Panc1 (cell line): ENCODE data around the gene GPA33. TPM values are rescaled to one million over a fixed set of nuclear protein-coding genes. Genes with fewer than 3 reads are reported as not detected.

Experiments used
- ATAC-seq: fragments of 200-7000 bp; cut with Tn5 transposase; 2 replicates; pipeline ENCODE4 v1.9.1; 2020; ENCODE audit warnings: mild to moderate bottlenecking, moderate library complexity
- BruUV-seq: library from RNA; stranded (reverse); fragments of 400-500 nt; replicated peaks from 2 replicates; lab custom pipeline; 2021; lab: Mats Ljungman, UMichigan
- CTCF ChIA-PET: fragments of 300-600 bp; sonication (Branson Sonifier 250); formaldehyde crosslinking; loops from one replicate; lab custom pipeline; 2022; ENCODE audit warnings: antibody characterized with exemption; lab: Charles Lee
- POLR2A ChIA-PET: fragments of 300-600 bp; sonication (Branson Sonifier 250); formaldehyde crosslinking; loops from one replicate; lab custom pipeline; 2022; ENCODE audit warnings: antibody characterized with exemption; lab: Charles Lee
- DNase-seq: peaks from one replicate; pipeline ENCODE4 v3.0.0-alpha.2; 2010; ENCODE audit warnings: low read depth, low spot score
- H3K27ac ChIP-seq: 2 replicates; pipeline ENCODE4 v1.5.1; 2011; ENCODE audit warnings: mild to moderate bottlenecking, low read length, inconsistent platforms
- H3K27me3 ChIP-seq: fragments of 200-500 bp; sonication (Bioruptor generic); 2 replicates; pipeline ENCODE4 v1.6.0; 2014; ENCODE audit warnings: low read length, inconsistent platforms; ENCODE audit not compliant: control insufficient read depth, insufficient read depth
- H3K36me3 ChIP-seq: fragments of 200-500 bp; sonication (Bioruptor generic); 2 replicates; pipeline ENCODE4 v1.5.1; 2014; ENCODE audit warnings: inconsistent platforms, mild to moderate bottlenecking, low read length, moderate library complexity; ENCODE audit not compliant: control insufficient read depth, insufficient read depth
- H3K4me1 ChIP-seq: 2 replicates; pipeline ENCODE4 v1.5.1; 2011; ENCODE audit warnings: inconsistent platforms, mild to moderate bottlenecking, low read length, moderate library complexity; ENCODE audit not compliant: control insufficient read depth, insufficient read depth
- H3K4me3 ChIP-seq, 2 experiments: 2 replicates each; pipeline ENCODE4 v1.5.1; 2011 to 2012; ENCODE audit warnings: low read depth in 2 of 2, low read length in 2 of 2, mild to moderate bottlenecking in 2 of 2, inconsistent platforms in 1 of 2, moderate library complexity in 1 of 2
- H3K9me3 ChIP-seq: fragments of 200-500 bp; sonication (Bioruptor generic); 2 replicates; pipeline ENCODE4 v1.5.1; 2014; ENCODE audit warnings: low read depth, mild to moderate bottlenecking, inconsistent platforms, low read length, moderate library complexity; ENCODE audit not compliant: control insufficient read depth, insufficient read depth
- POLR2AphosphoS5 ChIP-seq: IDR thresholded peaks from 2 replicates; pipeline ENCODE4 v1.6.1; 2012; ENCODE audit warnings: mild to moderate bottlenecking, low read depth, low read length, moderate library complexity
- SIN3A ChIP-seq: IDR thresholded peaks from 2 replicates; pipeline ENCODE4 v1.6.1; 2012; ENCODE audit warnings: low read depth, mild to moderate bottlenecking, low read length, moderate library complexity, borderline replicate concordance; ENCODE audit not compliant: insufficient read depth
- TCF7L2 ChIP-seq: IDR thresholded peaks from 2 replicates; pipeline ENCODE4 v1.6.1; 2011; ENCODE audit warnings: mild to moderate bottlenecking, low read depth, low read length, inconsistent platforms
- in situ Hi-C: cut with HindIII; loops from 2 replicates; pipeline ENCODE4 v1.10.0; 2016; ENCODE audit warnings: low sequenced_read_pairs, low pct_unique_long_range_greater_than_20kb
- intact Hi-C: fragments of 100-400 bp; cut with micrococcal nuclease; formaldehyde crosslinking; loops from one replicate; pipeline ENCODE4 v1.10.0; 2022; ENCODE audit not compliant: unreplicated experiment
- total RNA-seq: library from RNA; stranded (reverse); gene quantifications from one replicate; pipeline ENCODE4 v1.2.1, GENCODE V29; 2021; ENCODE audit not compliant: unreplicated experiment
- TF ChIP-seq, protein P1 (sequence below), 2 experiments: IDR thresholded peaks; 2 replicates each; pipeline ENCODE4 v1.6.1; 2011 to 2012; ENCODE audit warnings: low read depth in 2 of 2, control low read depth in 1 of 2, low read length in 1 of 2, mild to moderate bottlenecking in 1 of 2, moderate library complexity in 1 of 2; ENCODE audit not compliant: insufficient read depth in 1 of 2
- TF ChIP-seq, protein P2 (sequence below): fragments of 450-650 bp; IDR thresholded peaks from 2 replicates; pipeline ENCODE4 v1.5.1; 2017; ENCODE audit warnings: mild to moderate bottlenecking

Gene GPA33
- total RNA-seq, 1 experiment from 2014 or later = 0.18 TPM

DNA sequence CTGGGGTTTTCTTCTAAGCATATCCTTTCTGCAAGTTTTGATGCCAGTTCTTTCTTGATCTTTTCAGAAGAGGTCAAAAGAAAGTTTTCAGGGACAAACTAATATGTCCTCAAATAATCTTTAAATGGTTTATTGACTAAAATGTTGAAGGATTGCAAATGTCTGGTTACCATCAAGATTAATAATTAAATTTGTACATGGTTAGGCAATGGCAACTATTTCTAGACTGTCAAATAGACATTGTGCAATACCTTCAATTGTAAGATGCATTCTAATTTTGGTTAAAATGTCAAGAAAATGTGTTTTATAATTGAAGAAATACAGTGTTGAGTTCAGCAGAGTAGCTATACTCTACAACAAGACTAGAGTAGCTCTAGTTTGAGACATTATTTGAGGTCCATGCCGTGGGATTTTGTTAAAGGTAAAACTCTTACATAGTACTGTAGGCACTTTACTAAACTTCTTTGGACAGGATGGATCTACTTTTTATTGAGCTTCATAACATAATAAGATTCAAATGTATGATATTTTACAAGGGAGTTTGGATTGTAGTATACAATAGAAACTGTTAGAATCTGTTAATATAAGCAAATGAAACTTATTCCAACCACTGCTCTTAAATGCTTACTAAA is 78.5 kb downstream of the GPA33 start:
- Histone ChIP-seq H3K9me3 (no peaks in the 10 kb centered on the region), H3K4me1 (no peaks in the 10 kb centered on the region), H3K27me3 (peaks cover 20% of the 10 kb centered on the region), H3K36me3 (no peaks in the 10 kb centered on the region), H3K4me3 (no peak overlapping the region), H3K27ac (no peak overlapping the region)
- TF ChIP-seq POLR2AphosphoS5 (no peak), TCF7L2 (no peak), SIN3A (no peak)
- TF ChIP-seq, protein P1, sequence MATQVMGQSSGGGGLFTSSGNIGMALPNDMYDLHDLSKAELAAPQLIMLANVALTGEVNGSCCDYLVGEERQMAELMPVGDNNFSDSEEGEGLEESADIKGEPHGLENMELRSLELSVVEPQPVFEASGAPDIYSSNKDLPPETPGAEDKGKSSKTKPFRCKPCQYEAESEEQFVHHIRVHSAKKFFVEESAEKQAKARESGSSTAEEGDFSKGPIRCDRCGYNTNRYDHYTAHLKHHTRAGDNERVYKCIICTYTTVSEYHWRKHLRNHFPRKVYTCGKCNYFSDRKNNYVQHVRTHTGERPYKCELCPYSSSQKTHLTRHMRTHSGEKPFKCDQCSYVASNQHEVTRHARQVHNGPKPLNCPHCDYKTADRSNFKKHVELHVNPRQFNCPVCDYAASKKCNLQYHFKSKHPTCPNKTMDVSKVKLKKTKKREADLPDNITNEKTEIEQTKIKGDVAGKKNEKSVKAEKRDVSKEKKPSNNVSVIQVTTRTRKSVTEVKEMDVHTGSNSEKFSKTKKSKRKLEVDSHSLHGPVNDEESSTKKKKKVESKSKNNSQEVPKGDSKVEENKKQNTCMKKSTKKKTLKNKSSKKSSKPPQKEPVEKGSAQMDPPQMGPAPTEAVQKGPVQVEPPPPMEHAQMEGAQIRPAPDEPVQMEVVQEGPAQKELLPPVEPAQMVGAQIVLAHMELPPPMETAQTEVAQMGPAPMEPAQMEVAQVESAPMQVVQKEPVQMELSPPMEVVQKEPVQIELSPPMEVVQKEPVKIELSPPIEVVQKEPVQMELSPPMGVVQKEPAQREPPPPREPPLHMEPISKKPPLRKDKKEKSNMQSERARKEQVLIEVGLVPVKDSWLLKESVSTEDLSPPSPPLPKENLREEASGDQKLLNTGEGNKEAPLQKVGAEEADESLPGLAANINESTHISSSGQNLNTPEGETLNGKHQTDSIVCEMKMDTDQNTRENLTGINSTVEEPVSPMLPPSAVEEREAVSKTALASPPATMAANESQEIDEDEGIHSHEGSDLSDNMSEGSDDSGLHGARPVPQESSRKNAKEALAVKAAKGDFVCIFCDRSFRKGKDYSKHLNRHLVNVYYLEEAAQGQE (IDR thresholded peaks at IDR 0.05; ENCODE audit: insufficient read depth in 1 of 2, low read depth in 2 of 2, low read length in 1 of 2) = no peak
- TF ChIP-seq, protein P2, sequence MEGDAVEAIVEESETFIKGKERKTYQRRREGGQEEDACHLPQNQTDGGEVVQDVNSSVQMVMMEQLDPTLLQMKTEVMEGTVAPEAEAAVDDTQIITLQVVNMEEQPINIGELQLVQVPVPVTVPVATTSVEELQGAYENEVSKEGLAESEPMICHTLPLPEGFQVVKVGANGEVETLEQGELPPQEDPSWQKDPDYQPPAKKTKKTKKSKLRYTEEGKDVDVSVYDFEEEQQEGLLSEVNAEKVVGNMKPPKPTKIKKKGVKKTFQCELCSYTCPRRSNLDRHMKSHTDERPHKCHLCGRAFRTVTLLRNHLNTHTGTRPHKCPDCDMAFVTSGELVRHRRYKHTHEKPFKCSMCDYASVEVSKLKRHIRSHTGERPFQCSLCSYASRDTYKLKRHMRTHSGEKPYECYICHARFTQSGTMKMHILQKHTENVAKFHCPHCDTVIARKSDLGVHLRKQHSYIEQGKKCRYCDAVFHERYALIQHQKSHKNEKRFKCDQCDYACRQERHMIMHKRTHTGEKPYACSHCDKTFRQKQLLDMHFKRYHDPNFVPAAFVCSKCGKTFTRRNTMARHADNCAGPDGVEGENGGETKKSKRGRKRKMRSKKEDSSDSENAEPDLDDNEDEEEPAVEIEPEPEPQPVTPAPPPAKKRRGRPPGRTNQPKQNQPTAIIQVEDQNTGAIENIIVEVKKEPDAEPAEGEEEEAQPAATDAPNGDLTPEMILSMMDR = no peak
- BruUV-seq = no TSS peak
- intact Hi-C loops = no loop called here
- POLR2A ChIA-PET = interaction anchor here (0.6 kb wide), 1 partner anchor 14 kb away, joined by 4 read pairs; no protein-coding TSS in a partner anchor
- CTCF ChIA-PET = no interaction called here
- DNase-seq (no peak), ATAC-seq (no peak)
- in situ Hi-C loops = no loop called here

GRCh38 chr1:167003711-167004110 is 86.5 kb downstream of the GPA33 start:
- Histone ChIP-seq H3K27ac (no peak overlapping the region), H3K36me3 (no peaks in the 10 kb centered on the region), H3K9me3 (0 out of 2 replicates have a peak, but pooled peaks cover 5% of the 10 kb centered on the region), H3K27me3 (no peaks in the 10 kb centered on the region; the same call in 1 of the 2 replicates), H3K4me3 (no peak overlapping the region), H3K4me1 (no peaks in the 10 kb centered on the region)
- ChIA-PET POLR2A (no interaction called here), CTCF (no interaction called here)
- DNase-seq (no peak), ATAC-seq (no peak)
- intact Hi-C loops = no loop called here
- in situ Hi-C loops = no loop called here
- TF ChIP-seq POLR2AphosphoS5 = no peak
- TF ChIP-seq, protein P1 (IDR thresholded peaks at IDR 0.05; ENCODE audit: insufficient read depth in 1 of 2, low read depth in 2 of 2, low read length in 1 of 2) = no peak
- TF ChIP-seq, protein P2 = no peak
- no peak for TF ChIP-seq SIN3A
- no peak for TF ChIP-seq TCF7L2
- no TSS peak for BruUV-seq
